Measurements from ENCODE around the gene S100A9.

Gene S100A9

GRCh38 chr1:153361480-153362109, 3.9 kb downstream of the S100A9 start:
- DNase-seq: no peak

- DNase-seq: peak; percentile 20
Measured at GRCh38 chr1:153362187-153362775, 4.6 kb downstream of the S100A9 start.

GRCh38 chr1:153363641-153364040, 6.0 kb downstream of the S100A9 start:
- DNase-seq: no peak

GRCh38 chr1:153364156-153364555, 6.5 kb downstream of the S100A9 start:
- DNase-seq: no peak

GRCh38 chr1:153364766-153365666, 7.4 kb downstream of the S100A9 start:
- DNase-seq: no peak

GRCh38 chr1:153365696-153366095, 8.0 kb downstream of the S100A9 start:
- DNase-seq: no peak

GRCh38 chr1:153366261-153366660, 8.6 kb downstream of the S100A9 start:
- DNase-seq: no peak

GRCh38 chr1:153367090-153367489, 9.4 kb downstream of the S100A9 start:
- no peak for DNase-seq

GRCh38 chr1:153368495-153368894, 10.8 kb downstream of the S100A9 start:
- no peak for DNase-seq

GRCh38 chr1:153370146-153370545, 12.5 kb downstream of the S100A9 start:
- DNase-seq: no peak

- DNase-seq: no peak
Measured at GRCh38 chr1:153371231-153371630, 13.6 kb downstream of the S100A9 start.

- DNase-seq: no peak
Measured at GRCh38 chr1:153372571-153372970, 14.9 kb downstream of the S100A9 start.

GRCh38 chr1:153374071-153374470, 16.4 kb downstream of the S100A9 start:
- no peak for DNase-seq

GRCh38 chr1:153375511-153375910, 17.9 kb downstream of the S100A9 start, which contains the start of gene S100A12:
TSS of gene S100A12 (minus strand) at chr1:153375621. CDS start at chr1:153374592, 1,029 bp downstream.
- no peak for DNase-seq

GRCh38 chr1:153379591-153379990, 21.9 kb downstream of the S100A9 start:
- DNase-seq: no peak

- DNase-seq: no peak
Measured at GRCh38 chr1:153380711-153381110, 23.1 kb downstream of the S100A9 start.

GRCh38 chr1:153384958-153385580, 27.4 kb downstream of the S100A9 start:
- DNase-seq: no peak

GRCh38 chr1:153386500-153386901, 28.8 kb downstream of the S100A9 start:
- peak; percentile 19 for DNase-seq

GRCh38 chr1:153387001-153387400, 29.3 kb downstream of the S100A9 start:
- DNase-seq: no peak

- no peak for DNase-seq
Measured at GRCh38 chr1:153387785-153388184, 30.1 kb downstream of the S100A9 start.

GRCh38 chr1:153389401-153389800, 31.7 kb downstream of the S100A9 start:
- DNase-seq: no peak

GRCh38 chr1:153389973-153390879, 32.6 kb downstream of the S100A9 start:
- DNase-seq: no peak

Measured in DMS 273 treated with DMSO at 0.1 percent for 48 hours (cell line).